Adrenal gland (tissue), 12 donors: ENCODE data around the gene SORBS2. TPM values are rescaled to one million over a fixed set of nuclear protein-coding genes. Genes with fewer than 3 reads are reported as not detected.
"Not testable (repeated sequence)": the region's sequence is repeated elsewhere in the genome, so short reads cannot be mapped to it uniquely, and the experiment has no call there.

Experiments
- DNase-seq, 7 donors: peaks; one replicate each; pipeline ENCODE4 v3.0.0-alpha.2; 2019 to 2020
- H3K27ac ChIP-seq, 5 donors: fragments of 200-600 bp; sonication (generic) in 4 of 5; 1 replicate in 3 of 5; 2 replicates in 2 of 5; pipeline versions ENCODE4 v1.5.1 to v1.8.0; 2016 to 2020; ENCODE audit warnings: mild to moderate bottlenecking in 1 of 5
- H3K27me3 ChIP-seq: fragments of 200-600 bp; 2 replicates; pipeline ENCODE4 v1.8.0; 2021
- H3K36me3 ChIP-seq, 2 donors: fragments of 200-600 bp; replicated peaks in 1 of 2; 1 replicate in 1 of 2; 2 replicates in 1 of 2; pipeline versions ENCODE4 v1.5.1 to v1.8.0; 2018 to 2022
- H3K4me1 ChIP-seq, 2 donors: fragments of 200-600 bp; replicated peaks in 1 of 2; 1 replicate in 1 of 2; 2 replicates in 1 of 2; pipeline versions ENCODE4 v1.5.1 to v1.8.0; 2018 to 2021
- H3K4me3 ChIP-seq, 4 donors: fragments of 200-600 bp; sonication (generic) in 3 of 4; one replicate each; pipeline ENCODE4 v1.5.1; 2016 to 2018
- H3K9me3 ChIP-seq, 3 donors: fragments of 200-600 bp; sonication (generic) in 1 of 3; replicated peaks in 1 of 3; 1 replicate in 2 of 3; 2 replicates in 1 of 3; pipeline versions ENCODE4 v1.5.1 to v1.8.0; 2016 to 2021
- CTCF ChIP-seq, 6 experiments: fragments of 450-650 bp in 4 of 6; fragments of 200-600 bp in 2 of 6; sonication (generic) in 1 of 6; IDR thresholded peaks; 1 replicate in 5 of 6; 2 replicates in 1 of 6; pipeline versions ENCODE4 v1.5.1 to v1.8.0; 2016 to 2021; ENCODE audit warnings: antibody characterized with exemption in 6 of 6, mild to moderate bottlenecking in 2 of 6, moderate library complexity in 1 of 6
- POLR2A ChIP-seq, 2 donors: fragments of 450-650 bp; IDR thresholded peaks; one replicate each; pipeline ENCODE4 v1.6.1; 2017; ENCODE audit warnings: antibody characterized with exemption in 2 of 2, mild to moderate bottlenecking in 2 of 2, moderate library complexity in 1 of 2
- WGBS, 4 donors: extraction: QIAGEN DNeasy Blood & Tissue Kit in 2 of 4; methylation state at CpG; one replicate each; pipeline versions ENCODE4 v1.1.5 to v1.1.7; 2013 to 2017; 5-methylcytosine and 5-hydroxymethylcytosine counted together
- intact Hi-C, 2 donors: fragments of 100-400 bp; cut with DNase I; formaldehyde crosslinking; loops; one replicate each; pipeline versions ENCODE4 v1.14.1 to v1.15.0; 2022 to 2023
- polyA plus RNA-seq, 3 donors: library from polyadenylated mRNA; stranded (reverse); fragments of 200-250 nt in 2 of 3; fragments of 350-450 nt in 1 of 3; fragmentation: Illumina TruSeq in 1 of 3; extraction: RNeasy Lipid Tissue Mini Kit (QIAGEN cat#74804) in 1 of 3; gene quantifications; one replicate each; pipeline ENCODE4 v1.2.3, GENCODE V29; 2013 to 2014
- total RNA-seq, 9 donors: library from RNA; depleted of rRNA in 4 of 9; stranded (reverse); fragments of >200 nt in 4 of 9; fragments of 120-200 nt in 1 of 9; fragmentation: NEBNext Ultra II Directional in 1 of 9; extraction: Animal tissue kit (Norgen Biotek cat#: 25700) in 1 of 9; gene quantifications; one replicate each; pipeline versions ENCODE4 v1.1.0 to v1.2.4, GENCODE V29; 2013 to 2023
- donor health status: healthy with polysubstance abuse.
- donor health status: Bipolar disorder and iron deficiency.
- donor health status: DM: yes; HTN: yes; CAD: no.
- donor health status: DM: no; HTN: no; CAD: no.
- donor health status: DM: no; HTN: no; CAD: no.
- donor health status: DM: yes; HTN: yes; CAD: no.

Gene SORBS2
- total and polyA plus RNA-seq, 12 donors = 126 to 875 (median 582) TPM

GRCh38 chr4:185718578-185719499 lies 93.2 kb downstream of the SORBS2 start:
- DNase-seq = no peak
- Histone ChIP-seq H3K27ac (peak overlapping the region in 4 of 5 donors; percentile 36 to 90 (median 53)), H3K27me3 (no peaks in the 10 kb centered on the region), H3K9me3 (no peaks in the 10 kb centered on the region), H3K4me3 (no peak overlapping the region), H3K36me3 (no peaks in the 10 kb centered on the region), H3K4me1 (peaks cover 38 to 82% of the 10 kb centered on the region in 2 donors)
- TF ChIP-seq CTCF (IDR thresholded peaks at IDR 0.05) (no peak), POLR2A (IDR thresholded peaks at IDR 0.05) (no peak)
- intact Hi-C loops = no loop called here
- 44 to 52% (median 47%) methylated on average over 8 of the region's 8 CpGs for WGBS, 4 donors

GRCh38 chr4:185717377-185717741 lies 94.6 kb downstream of the SORBS2 start:
- WGBS, 4 donors = 79 to 81% (median 80%) methylated on average over 9 of the region's 9 CpGs
- Histone ChIP-seq H3K4me3 (no peak overlapping the region), H3K9me3 (no peaks in the 10 kb centered on the region), H3K36me3 (no peaks in the 10 kb centered on the region), H3K27ac (peak overlapping the region in 3 of 5 donors; percentile 10 to 90 (median 66)), H3K4me1 (peaks cover 25 to 75% of the 10 kb centered on the region in 2 donors), H3K27me3 (no peaks in the 10 kb centered on the region)
- no peak for DNase-seq
- TF ChIP-seq CTCF (IDR thresholded peaks at IDR 0.05) (no peak), POLR2A (IDR thresholded peaks at IDR 0.05) (no peak)
- intact Hi-C loops = no loop called here

GRCh38 chr4:185716577-185717376 lies 95.2 kb downstream of the SORBS2 start:
- Histone ChIP-seq H3K27me3 (no peaks in the 10 kb centered on the region), H3K27ac (peak overlapping the region in 3 of 5 donors; percentile 14 to 90 (median 66)), H3K9me3 (no peaks in the 10 kb centered on the region), H3K36me3 (no peaks in the 10 kb centered on the region), H3K4me3 (no peak overlapping the region), H3K4me1 (peaks cover 20 to 74% of the 10 kb centered on the region in 2 donors)
- intact Hi-C loops = no loop called here
- WGBS, 4 donors = 48 to 64% (median 54%) methylated on average over 12 to 15 of the region's 15 CpGs
- TF ChIP-seq POLR2A (IDR thresholded peaks at IDR 0.05) (peak in 1 of 2 donors; percentile 33), CTCF (IDR thresholded peaks at IDR 0.05) (no peak)
- peak; percentile 60 to 85 (median 78) for DNase-seq

- H3K36me3 ChIP-seq = no peaks in the 10 kb centered on the region
- no peaks in the 10 kb centered on the region for H3K9me3 ChIP-seq
- intact Hi-C loops = no loop called here
- TF ChIP-seq CTCF (IDR thresholded peaks at IDR 0.05) = no peak
- no peak for TF ChIP-seq POLR2A (IDR thresholded peaks at IDR 0.05)
- peaks cover 13 to 68% of the 10 kb centered on the region in 2 donors for H3K4me1 ChIP-seq
- no peak overlapping the region for H3K4me3 ChIP-seq
- no peak for DNase-seq
- no peaks in the 10 kb centered on the region for H3K27me3 ChIP-seq
- peak overlapping the region in 3 of 5 donors; percentile 14 to 90 (median 66) for H3K27ac ChIP-seq
- 71 to 76% (median 73%) methylated on average over 9 of the region's 9 CpGs for WGBS, 4 donors
These were observed 95.8 kb downstream of the SORBS2 start for GRCh38 chr4:185716141-185716551.

GRCh38 chr4:185714524-185714923 lies 97.5 kb downstream of the SORBS2 start:
- 95 to 98% (median 97%) methylated on average over 5 of the region's 5 CpGs for WGBS, 4 donors
- DNase-seq, H3K36me3 ChIP-seq, H3K9me3 ChIP-seq, H3K4me3 ChIP-seq, intact Hi-C loops, H3K27me3 ChIP-seq: not testable (repeated sequence)
- Histone ChIP-seq H3K4me1 (peaks cover 13 to 74% of the 10 kb centered on the region in 2 donors), H3K27ac (peak overlapping the region in 1 of 5 donors; percentile 19)
